ENCODE data around the gene ARF6. TPM values are rescaled to one million over a fixed set of nuclear protein-coding genes. Genes with fewer than 3 reads are reported as not detected.

ARF6 gene
- total and polyA plus RNA-seq, 2 donors (not counting 1 experiment from before 2014, with no cell fraction given): 54.7 to 67.4 TPM

DNA sequence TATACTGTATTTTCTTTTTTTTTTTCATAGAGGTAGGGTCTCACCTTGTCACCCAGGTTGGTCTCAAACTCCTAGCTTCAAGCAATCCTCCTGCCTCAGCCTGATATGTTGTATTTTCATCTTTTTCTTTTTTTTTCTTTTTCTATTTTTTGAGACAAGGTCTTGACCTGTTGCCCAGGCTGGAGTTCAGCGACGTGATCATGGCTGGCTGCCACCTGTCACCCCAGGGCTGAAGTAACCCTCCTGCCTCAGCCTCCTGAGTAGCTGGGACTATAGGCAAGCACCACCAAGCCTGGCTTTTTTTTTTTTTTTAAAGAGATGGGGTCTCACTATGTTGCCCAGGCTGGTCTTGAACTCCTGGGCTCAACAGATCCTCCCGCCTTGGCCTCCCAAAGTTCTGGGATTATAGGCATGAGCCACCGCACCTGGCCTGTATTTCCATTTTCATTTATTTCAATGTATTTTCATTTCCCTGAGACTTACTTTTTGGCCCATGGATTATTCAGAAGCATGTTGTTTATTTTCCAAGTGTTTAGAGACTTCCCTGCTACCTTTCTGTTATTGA is 16.2 kb upstream of the ARF6 start:
- TF ChIP-seq, protein P1, sequence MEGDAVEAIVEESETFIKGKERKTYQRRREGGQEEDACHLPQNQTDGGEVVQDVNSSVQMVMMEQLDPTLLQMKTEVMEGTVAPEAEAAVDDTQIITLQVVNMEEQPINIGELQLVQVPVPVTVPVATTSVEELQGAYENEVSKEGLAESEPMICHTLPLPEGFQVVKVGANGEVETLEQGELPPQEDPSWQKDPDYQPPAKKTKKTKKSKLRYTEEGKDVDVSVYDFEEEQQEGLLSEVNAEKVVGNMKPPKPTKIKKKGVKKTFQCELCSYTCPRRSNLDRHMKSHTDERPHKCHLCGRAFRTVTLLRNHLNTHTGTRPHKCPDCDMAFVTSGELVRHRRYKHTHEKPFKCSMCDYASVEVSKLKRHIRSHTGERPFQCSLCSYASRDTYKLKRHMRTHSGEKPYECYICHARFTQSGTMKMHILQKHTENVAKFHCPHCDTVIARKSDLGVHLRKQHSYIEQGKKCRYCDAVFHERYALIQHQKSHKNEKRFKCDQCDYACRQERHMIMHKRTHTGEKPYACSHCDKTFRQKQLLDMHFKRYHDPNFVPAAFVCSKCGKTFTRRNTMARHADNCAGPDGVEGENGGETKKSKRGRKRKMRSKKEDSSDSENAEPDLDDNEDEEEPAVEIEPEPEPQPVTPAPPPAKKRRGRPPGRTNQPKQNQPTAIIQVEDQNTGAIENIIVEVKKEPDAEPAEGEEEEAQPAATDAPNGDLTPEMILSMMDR (conservative IDR thresholded peaks at IDR 0.05 in 1 of 2, IDR thresholded peaks at IDR 0.05 in 1 of 2; ENCODE audit: low read depth in 1 of 2, low read length in 2 of 2): no peak
- TF ChIP-seq EZH2 (IDR thresholded peaks at IDR 0.05; ENCODE audit: low read length, missing control alignments): no peak
- Histone ChIP-seq H4K20me1 (ENCODE audit: control insufficient read depth, extremely low read depth, insufficient read depth, low read length) (no peaks in the 10 kb centered on the region), H2AFZ (ENCODE audit: low read length) (no peak overlapping the region), H3K36me3 (ENCODE audit: control insufficient read depth, insufficient read depth, low read length) (no peaks in the 10 kb centered on the region), H3K9ac (ENCODE audit: insufficient read depth, low read length) (no peak overlapping the region), H3K4me2 (ENCODE audit: extremely low read depth, insufficient read depth, low read length) (no peak overlapping the region), H3K79me2 (ENCODE audit: control insufficient read depth, insufficient read depth, low read length) (no peaks in the 10 kb centered on the region), H3K27me3 (ENCODE audit: control insufficient read depth, insufficient read depth, low read length) (no peaks in the 10 kb centered on the region), H3K9me3 (ENCODE audit: control insufficient read depth, insufficient read depth, low read depth, low read length) (no peaks in the 10 kb centered on the region), H3K4me1 (ENCODE audit: control insufficient read depth, extremely low read depth, insufficient read depth, low read length) (peaks cover 4% of the 10 kb centered on the region), H3K27ac (ENCODE audit: insufficient read depth, low read length) (no peak overlapping the region), H3K4me3 (replicated peaks in 1 of 4; ENCODE audit: control extremely low read depth in 1 of 4, insufficient read depth in 1 of 4, low read depth in 3 of 4, low read length in 4 of 4) (no peak overlapping the region)
- no peak for DNase-seq (ENCODE audit: low read depth in 2 of 2)

DNA sequence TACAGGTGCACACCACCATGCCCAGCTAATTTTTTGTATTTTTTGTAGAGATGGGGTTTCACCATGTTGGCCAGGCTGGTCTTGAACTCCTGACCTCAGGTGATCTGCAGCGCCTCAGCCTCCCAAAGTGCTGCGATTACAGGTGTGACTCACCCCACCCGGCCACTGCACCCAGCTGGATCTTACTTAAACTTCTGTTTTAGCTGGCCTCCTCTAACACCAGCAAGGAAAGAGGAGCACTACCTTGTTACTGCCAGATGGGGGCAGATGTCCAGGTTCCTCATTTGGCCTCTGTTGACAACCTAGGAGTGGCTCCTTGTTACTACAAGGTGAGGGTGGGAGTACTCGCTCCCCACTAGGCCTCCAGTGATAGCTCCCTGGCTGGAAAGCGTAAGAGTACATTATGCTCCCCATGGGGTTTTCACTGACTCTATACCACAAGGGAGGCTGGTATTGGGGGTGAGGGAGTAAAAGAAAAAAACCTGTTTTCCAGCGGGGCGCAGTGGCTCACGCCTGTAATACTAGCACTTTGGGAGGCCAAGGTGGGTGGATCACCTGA is 13.2 kb upstream of the ARF6 start:
- Histone ChIP-seq H3K79me2 (ENCODE audit: control insufficient read depth, insufficient read depth, low read length) (no peaks in the 10 kb centered on the region), H3K4me3 (replicated peaks in 1 of 4; ENCODE audit: control extremely low read depth in 1 of 4, insufficient read depth in 1 of 4, low read depth in 3 of 4, low read length in 4 of 4) (no peak overlapping the region), H3K9me3 (ENCODE audit: control insufficient read depth, insufficient read depth, low read depth, low read length) (no peaks in the 10 kb centered on the region), H3K36me3 (ENCODE audit: control insufficient read depth, insufficient read depth, low read length) (no peaks in the 10 kb centered on the region), H3K27me3 (ENCODE audit: control insufficient read depth, insufficient read depth, low read length) (no peaks in the 10 kb centered on the region), H3K4me2 (ENCODE audit: extremely low read depth, insufficient read depth, low read length) (no peak overlapping the region), H3K27ac (ENCODE audit: insufficient read depth, low read length) (no peak overlapping the region), H4K20me1 (ENCODE audit: control insufficient read depth, extremely low read depth, insufficient read depth, low read length) (no peaks in the 10 kb centered on the region), H3K9ac (ENCODE audit: insufficient read depth, low read length) (no peak overlapping the region), H2AFZ (ENCODE audit: low read length) (no peak overlapping the region), H3K4me1 (ENCODE audit: control insufficient read depth, extremely low read depth, insufficient read depth, low read length) (peaks cover 4% of the 10 kb centered on the region)
- peak; percentile 51 to 58 for DNase-seq (ENCODE audit: low read depth in 2 of 2)
- no peak for TF ChIP-seq EZH2 (IDR thresholded peaks at IDR 0.05; ENCODE audit: low read length, missing control alignments)
- TF ChIP-seq, protein P1 (conservative IDR thresholded peaks at IDR 0.05 in 1 of 2, IDR thresholded peaks at IDR 0.05 in 1 of 2; ENCODE audit: low read depth in 1 of 2, low read length in 2 of 2): peak; percentile 39 to 72

- H3K27me3 ChIP-seq (ENCODE audit: control insufficient read depth, insufficient read depth, low read length): no peaks in the 10 kb centered on the region
- no peaks in the 10 kb centered on the region for H3K9me3 ChIP-seq (ENCODE audit: control insufficient read depth, insufficient read depth, low read depth, low read length)
- no peak overlapping the region for H3K4me3 ChIP-seq (replicated peaks in 1 of 4; ENCODE audit: control extremely low read depth in 1 of 4, insufficient read depth in 1 of 4, low read depth in 3 of 4, low read length in 4 of 4)
- H3K4me1 ChIP-seq (ENCODE audit: control insufficient read depth, extremely low read depth, insufficient read depth, low read length): peaks cover 4% of the 10 kb centered on the region
- no peak overlapping the region for H3K4me2 ChIP-seq (ENCODE audit: extremely low read depth, insufficient read depth, low read length)
- H3K36me3 ChIP-seq (ENCODE audit: control insufficient read depth, insufficient read depth, low read length): no peaks in the 10 kb centered on the region
- peak in 1 of 2 donors; percentile 24 for DNase-seq (ENCODE audit: low read depth in 2 of 2)
- H4K20me1 ChIP-seq (ENCODE audit: control insufficient read depth, extremely low read depth, insufficient read depth, low read length): no peaks in the 10 kb centered on the region
- TF ChIP-seq EZH2 (IDR thresholded peaks at IDR 0.05; ENCODE audit: low read length, missing control alignments): no peak
- TF ChIP-seq, protein P1 (conservative IDR thresholded peaks at IDR 0.05 in 1 of 2, IDR thresholded peaks at IDR 0.05 in 1 of 2; ENCODE audit: low read depth in 1 of 2, low read length in 2 of 2): no peak
- H2AFZ ChIP-seq (ENCODE audit: low read length): no peak overlapping the region
- H3K27ac ChIP-seq (ENCODE audit: insufficient read depth, low read length): no peak overlapping the region
- H3K9ac ChIP-seq (ENCODE audit: insufficient read depth, low read length): no peak overlapping the region
- H3K79me2 ChIP-seq (ENCODE audit: control insufficient read depth, insufficient read depth, low read length): no peaks in the 10 kb centered on the region
Measured at GRCh38 chr14:49880267-49881064, 12.4 kb upstream of the ARF6 start.
